ENCODE measurements around the gene CDH4. TPM values are rescaled to one million over a fixed set of nuclear protein-coding genes. Genes with fewer than 3 reads are reported as not detected.

CDH4 gene
- total and polyA plus RNA-seq, 2 of the 8 experiments (the other 6 are each of a cell fraction or from before 2014, with no cell fraction given), result 4.3 to 7.9 TPM

GRCh38 chr20:61690993-61691838 is 439.2 kb downstream of the CDH4 start (continued):
- no peak for TF ChIP-seq RXRA (IDR thresholded peaks at IDR 0.05; ENCODE audit: insufficient read depth, low read depth, low read length)
- TF ChIP-seq ATF3 (IDR thresholded peaks at IDR 0.05; ENCODE audit: insufficient read depth, low read depth, low read length), result no peak
- TF ChIP-seq SIX5 (IDR thresholded peaks at IDR 0.05; ENCODE audit: low read depth, low read length), result no peak
- TF ChIP-seq ASH2L (IDR thresholded peaks at IDR 0.05; ENCODE audit: low read length), result no peak
- TF ChIP-seq BACH1 (IDR thresholded peaks at IDR 0.05; ENCODE audit: low read length), result no peak
- no peak for TF ChIP-seq BCL11A (IDR thresholded peaks at IDR 0.05; ENCODE audit: low read depth in 2 of 2, low read length in 2 of 2)
- no peak for TF ChIP-seq KDM4A (IDR thresholded peaks at IDR 0.05; ENCODE audit: low read depth, low read length, severe bottlenecking)
- TF ChIP-seq CBX8 (IDR thresholded peaks at IDR 0.05; ENCODE audit: borderline replicate concordance, low read depth, low read length), result no peak

Data from H1 (cell line).